Skin of body (tissue), 2 donors: ENCODE results near the gene ADGRG4. TPM values are rescaled to one million over a fixed set of nuclear protein-coding genes. Genes with fewer than 3 reads are reported as not detected.

Experiments used
- DNase-seq: peaks from one replicate; lab custom pipeline; 2025; lab: John Stamatoyannopoulos, UW
- total RNA-seq: library from RNA; depleted of rRNA; stranded (reverse); fragments of >200 nt; gene quantifications from one replicate; pipeline ENCODE4 v1.2.3, GENCODE V29; 2014

Gene ADGRG4
- total RNA-seq, 1 donor from 2014 or later = not detected

DNA sequence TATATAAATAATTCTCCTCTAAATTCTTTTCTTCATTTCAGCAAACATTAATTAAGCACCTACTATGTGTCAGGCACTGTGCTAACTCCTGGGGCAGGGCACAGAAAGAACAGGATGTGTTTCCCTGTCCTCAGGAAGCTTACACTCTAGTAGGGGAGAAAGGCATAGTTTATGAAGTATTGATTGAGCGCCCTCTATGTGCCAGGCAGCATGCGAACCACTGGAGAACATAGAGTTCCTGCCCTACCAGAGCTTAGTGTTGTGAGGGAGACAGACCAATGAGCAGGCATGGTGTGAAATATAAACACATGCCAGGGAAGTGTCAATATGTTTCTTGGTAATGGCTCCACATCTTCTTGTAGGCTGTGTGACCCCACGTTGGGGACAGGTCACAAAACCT, 3.7 kb downstream of the ADGRG4 start:
- no peak for DNase-seq

- no peak for DNase-seq
Measured at GRCh38 chrX:136306182-136306581, 5.4 kb downstream of the ADGRG4 start.

GRCh38 chrX:136307471-136307870, 6.7 kb downstream of the ADGRG4 start:
- no peak for DNase-seq

DNA sequence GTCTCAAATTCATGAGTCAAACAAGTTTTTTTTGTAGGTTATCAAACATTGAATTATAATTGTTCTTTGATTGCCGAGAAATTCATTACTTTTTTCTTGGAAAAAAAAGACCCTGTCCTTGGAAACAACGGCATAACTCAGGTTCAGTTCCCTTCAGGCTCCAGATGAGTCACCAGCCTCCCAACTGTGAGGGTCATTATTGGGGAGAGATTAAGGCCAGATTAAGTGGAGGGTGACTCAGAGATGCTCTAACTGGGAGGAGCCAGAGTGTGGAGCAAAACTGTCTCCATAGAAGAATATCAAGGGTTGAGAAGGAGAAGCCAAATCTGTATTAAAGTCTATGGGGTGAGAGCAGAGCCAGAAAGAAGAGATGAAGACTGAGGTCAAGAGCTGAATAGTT, 9.6 kb downstream of the ADGRG4 start:
- no peak for DNase-seq

DNA sequence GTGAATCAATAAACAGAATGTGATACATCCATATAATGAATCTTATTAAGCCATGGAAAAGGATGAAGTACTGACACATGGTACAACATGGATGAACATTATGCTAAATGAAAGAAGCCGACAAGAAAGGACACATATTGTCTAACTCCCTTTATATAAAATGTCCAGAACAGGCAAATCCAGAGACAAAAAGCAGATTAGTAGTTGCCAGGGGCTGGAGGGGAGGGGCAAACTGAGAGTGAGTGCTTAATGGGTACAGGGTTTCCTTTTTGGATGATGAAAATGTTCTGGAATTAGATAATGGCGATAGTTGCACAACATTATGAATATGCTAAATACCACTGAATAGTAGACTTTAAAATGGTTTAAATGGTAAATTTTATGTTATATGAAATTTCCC, 17.4 kb downstream of the ADGRG4 start:
- DNase-seq = no peak

DNA sequence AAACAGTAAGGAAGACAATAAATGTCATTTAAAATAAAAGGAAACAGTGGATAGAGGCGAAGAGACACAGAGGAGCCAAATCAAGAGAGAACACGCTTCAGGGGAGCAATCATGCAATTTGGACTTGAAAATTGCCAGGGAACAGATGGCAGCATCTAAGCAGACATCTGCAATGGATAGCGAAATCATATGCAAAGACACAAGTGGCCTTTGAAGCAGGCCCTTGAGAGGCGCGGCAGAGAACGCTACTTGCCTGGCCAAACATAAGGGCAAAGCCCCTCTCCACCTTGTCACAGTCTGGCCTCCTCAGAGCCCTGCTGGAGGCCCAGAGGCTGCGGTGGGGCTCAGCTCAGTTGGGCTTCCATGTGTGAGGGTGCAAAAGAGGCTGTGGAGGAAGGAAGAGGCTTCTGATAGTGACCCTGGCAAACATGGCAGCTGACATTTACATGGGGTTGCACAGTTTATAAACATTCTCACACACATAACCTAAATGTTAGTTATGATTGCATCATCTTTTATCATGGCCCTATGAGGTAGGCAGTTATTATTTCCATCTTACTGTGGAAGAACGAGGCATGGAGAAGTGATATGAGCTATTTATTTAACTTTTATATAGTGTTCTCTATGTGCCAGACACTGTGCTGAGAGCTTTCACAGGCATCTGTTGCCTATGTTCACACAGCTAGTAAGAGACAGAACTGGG, 18.3 kb downstream of the ADGRG4 start:
- no peak for DNase-seq

DNA sequence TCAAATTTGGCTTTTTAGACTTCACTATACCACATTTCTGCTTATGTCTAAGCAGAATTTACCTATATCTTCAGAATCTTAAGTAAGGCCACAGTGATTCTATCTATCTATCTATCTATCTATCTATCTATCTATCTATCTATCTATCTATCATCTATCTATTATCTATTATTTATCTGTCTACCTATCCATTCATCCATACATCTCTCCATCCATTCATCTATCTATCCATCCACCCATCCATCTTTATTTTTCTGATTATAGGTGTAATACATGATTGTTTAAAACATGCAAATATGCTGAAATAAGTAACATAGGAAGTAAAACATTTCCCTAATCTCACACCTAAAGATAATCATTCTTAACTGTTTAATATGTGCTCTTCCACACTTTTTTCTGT, 18.8 kb downstream of the ADGRG4 start:
- no peak for DNase-seq

- DNase-seq = no peak
Measured at GRCh38 chrX:136321532-136321931, 20.8 kb downstream of the ADGRG4 start.

DNA sequence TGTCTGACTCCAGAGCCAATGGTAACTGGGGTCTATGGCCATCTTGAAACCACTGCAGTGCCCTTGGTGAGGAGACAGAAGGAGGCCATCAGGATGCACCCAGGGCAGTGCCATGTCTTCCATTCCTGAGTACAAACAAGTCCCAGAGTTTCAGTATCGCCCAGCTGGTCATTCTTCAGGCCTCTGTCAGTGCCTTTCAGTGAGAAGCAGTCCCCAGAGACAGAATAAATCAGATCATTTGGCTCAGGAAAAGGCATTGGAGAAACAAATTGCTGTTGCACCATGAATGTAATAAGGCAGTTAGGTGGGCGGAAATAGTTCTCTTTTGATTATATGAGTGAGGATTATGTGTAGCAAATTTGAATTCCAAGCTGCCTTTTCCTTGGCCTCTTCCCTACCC, 21.3 kb downstream of the ADGRG4 start:
- no peak for DNase-seq

DNA sequence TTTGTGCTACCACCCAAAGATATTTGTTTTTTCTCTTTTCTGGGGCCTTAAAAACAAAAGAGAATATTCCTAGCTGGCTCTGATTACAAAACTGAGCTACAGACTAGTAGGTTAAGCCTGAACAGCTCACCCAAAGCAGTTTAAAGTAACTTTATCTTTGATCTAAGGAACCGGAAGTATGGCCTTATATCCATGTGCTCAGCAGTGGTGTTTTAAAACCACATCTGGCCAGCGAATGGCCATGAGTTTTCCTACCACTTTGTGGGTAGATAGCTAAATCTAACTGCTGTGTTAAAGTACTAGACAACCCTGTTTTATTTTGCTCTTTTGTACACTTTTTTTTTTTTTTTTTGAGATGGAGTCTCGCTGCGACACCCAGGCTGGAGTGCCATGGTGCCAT, 24.6 kb downstream of the ADGRG4 start:
- no peak for DNase-seq

- DNase-seq = no peak
Measured at GRCh38 chrX:136328933-136329332, 28.2 kb downstream of the ADGRG4 start.

DNA sequence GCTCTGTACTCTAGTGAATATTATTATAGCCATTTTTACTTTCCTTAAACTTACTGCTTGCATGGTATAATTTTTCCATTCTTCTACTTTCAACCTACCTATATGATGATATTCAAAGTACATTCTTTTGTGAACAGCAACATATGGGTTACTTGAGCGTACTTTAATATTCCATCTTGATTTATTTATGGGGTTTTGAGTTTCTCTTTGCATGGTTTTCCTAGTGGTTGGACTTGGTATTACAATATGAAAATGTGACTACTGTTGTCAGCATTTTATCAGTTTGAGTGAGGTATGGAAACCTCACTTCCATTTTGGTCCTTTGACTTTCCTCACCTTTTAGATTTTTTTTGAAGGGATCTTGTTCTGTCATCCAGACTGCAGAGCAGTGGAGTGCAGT, 35.9 kb downstream of the ADGRG4 start:
- no peak for DNase-seq

DNA sequence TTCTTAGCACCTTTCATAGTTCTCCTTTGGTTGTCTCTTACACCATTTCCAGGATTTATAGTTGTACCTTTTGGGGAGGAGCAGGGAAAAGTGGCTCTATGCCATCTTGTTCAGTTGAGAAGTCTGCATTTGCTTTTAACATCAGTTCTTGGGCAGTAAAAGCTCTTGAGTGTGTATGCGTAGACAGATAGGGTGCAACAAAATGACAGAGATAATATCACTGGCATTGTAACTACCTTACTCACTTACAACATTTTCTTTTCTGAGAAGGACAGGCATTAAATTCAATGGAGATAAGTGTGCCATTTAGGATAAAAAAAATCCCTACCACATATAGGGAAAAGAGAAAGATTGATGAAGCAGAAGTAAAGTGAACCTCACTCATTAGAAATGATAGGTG, 38.9 kb downstream of the ADGRG4 start:
- no peak for DNase-seq

DNA sequence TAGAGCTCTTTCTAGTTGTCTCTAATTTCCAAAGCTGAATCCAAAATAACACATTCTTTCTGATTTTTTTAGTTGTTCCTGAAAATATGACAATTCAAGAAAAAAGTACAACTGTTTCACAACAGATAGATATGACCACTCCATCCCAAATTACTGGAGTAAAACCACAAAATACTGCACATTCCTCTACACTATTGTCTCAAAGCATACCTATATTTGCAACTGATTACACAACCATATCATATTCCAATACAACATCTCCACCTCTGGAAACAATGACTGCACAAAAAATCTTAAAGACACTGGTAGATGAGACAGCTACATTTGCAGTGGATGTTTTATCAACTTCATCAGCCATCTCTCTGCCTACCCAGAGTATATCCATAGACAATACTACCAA, 43.6 kb downstream of the ADGRG4 start:
- no peak for DNase-seq

- DNase-seq = no peak
Measured at GRCh38 chrX:136346506-136346905, 45.7 kb downstream of the ADGRG4 start.

GRCh38 chrX:136347706-136348105, 46.9 kb downstream of the ADGRG4 start:
- DNase-seq = no peak

DNA sequence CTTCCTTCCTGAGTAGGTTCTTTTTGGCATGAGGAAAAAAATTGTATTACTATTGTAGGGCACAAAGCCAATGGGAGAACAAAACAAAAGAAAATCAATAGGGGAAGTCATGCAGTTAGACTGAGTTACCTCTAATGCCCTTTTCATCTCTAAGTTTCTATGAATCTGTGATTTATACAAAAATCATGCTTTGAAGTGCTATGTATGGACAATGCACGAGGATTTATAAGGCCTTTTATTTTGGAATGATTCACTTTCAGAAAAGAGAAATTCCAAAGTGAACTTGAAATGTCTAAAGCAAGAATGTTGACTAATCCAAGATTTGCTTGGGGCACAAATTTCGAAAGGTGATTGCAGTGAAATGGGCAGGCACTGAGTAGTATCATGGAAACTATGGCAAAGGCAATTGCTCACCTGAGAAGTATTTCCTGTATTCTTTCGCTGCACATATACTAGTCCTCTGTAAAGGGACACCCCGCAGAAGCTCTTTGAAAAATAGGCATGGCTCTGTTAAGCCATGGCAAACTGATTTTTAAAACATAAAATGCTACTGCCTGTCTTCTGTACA, 52.8 kb downstream of the ADGRG4 start:
- DNase-seq = no peak

DNA sequence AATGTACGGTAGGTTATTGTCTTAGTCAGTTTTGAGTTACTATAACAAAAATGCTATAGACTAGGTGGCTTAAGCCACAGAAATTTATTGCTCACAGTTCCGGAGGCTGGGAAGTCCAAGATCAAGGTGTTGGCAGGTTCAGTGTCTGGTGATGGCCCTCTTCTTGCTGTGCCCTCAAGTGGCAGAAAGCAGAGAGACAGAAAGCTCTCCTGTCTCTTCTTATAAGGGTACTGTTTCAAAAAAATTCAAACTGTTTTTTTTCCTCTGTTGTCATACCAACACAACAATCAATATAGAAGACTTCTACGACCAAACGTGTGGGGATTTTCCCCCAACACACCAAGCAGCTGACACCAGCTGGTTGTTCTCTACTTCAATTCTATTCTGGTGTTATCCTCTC, 53.4 kb downstream of the ADGRG4 start:
- DNase-seq = no peak

DNA sequence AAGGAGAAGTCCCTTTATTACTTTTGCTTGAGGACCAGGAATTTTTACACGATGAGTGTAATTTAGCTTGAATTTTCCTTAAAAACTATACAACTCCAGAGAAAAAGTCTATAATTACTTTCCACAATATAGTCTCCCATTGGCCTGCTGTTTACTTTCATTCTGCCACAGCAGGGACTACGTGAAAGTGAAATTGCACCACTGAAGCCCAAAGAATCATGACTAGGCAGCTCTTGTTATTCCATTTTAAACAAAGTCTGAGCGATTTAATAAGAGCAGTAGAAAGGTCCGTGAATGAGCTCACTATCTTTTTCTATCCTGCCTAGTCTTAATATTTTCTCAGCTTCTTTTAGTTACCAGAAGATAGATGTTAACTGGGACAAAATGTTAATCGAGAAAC, 68.6 kb downstream of the ADGRG4 start:
- no peak for DNase-seq

GRCh38 chrX:136376713-136377112, 76.0 kb downstream of the ADGRG4 start:
- DNase-seq = no peak

GRCh38 chrX:136380010-136380769, 79.4 kb downstream of the ADGRG4 start:
- no peak for DNase-seq

DNA sequence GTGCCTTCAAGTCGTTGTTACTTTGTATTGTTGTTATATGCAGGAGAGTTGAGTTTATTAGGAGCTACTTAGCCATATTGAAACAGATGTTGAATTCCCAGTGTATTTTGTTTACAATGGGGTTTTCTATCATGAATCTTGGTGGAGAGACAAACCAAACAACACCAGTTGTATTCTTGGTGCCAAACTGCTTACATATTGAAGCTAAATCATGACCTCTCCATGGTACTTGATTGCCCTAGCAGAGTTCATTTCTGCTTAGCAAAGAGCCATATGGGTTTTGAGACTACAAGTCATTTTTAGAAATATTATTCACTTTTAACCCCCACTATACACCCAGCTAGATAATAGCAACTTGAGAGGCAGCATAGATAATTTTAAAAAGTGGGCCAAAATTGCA, 85.4 kb downstream of the ADGRG4 start:
- no peak for DNase-seq

GRCh38 chrX:136386826-136387225, 86.1 kb downstream of the ADGRG4 start:
- DNase-seq = no peak
